K562 (cell line): ENCODE results near the gene MMP21. TPM values are rescaled to one million over a fixed set of nuclear protein-coding genes. Genes with fewer than 3 reads are reported as not detected.

Source experiments
- ATAC-seq: fragments of 200-7000 bp; cut with Tn5 transposase; 3 replicates; pipeline ENCODE4 v1.9.1; 2020; ENCODE audit warnings: moderate library complexity
- BruUV-seq: library from RNA; stranded (reverse); fragments of 400-500 nt; replicated peaks from 2 replicates; lab custom pipeline; 2021; lab: Mats Ljungman, UMichigan
- CTCF ChIA-PET: fragments of 300-600 bp; formaldehyde crosslinking; extraction: SDS; loops from one replicate; lab custom pipeline; 2021; ENCODE audit warnings: low intra/inter-chr PET ratio; lab: Yijun Ruan, JAX
- POLR2A ChIA-PET: fragments of 300-600, 350-650 bp; sonication (Branson Sonifier 250); formaldehyde crosslinking; extraction: SDS; loops from one replicate; lab custom pipeline; 2021; ENCODE audit warnings: antibody characterized with exemption, inconsistent platforms; lab: Yijun Ruan, JAX
- DNase-seq, 4 experiments: peaks; one replicate each; pipeline versions ENCODE4 v3.0.0 to v3.0.0-alpha.2; 2011 to 2018; ENCODE audit warnings: low spot score in 3 of 4, mixed read lengths in 3 of 4; ENCODE audit errors: extremely low read depth in 1 of 4
- FAIRE-seq: peaks from 2 replicates; lab custom pipeline; 2011; peaks lifted over from hg19 to GRCh38; lab: Jason Lieb, UNC
- H2AFZ ChIP-seq: 2 replicates; pipeline ENCODE4 v1.6.0; 2011; ENCODE audit warnings: low read depth, low read length, control low read depth, inconsistent platforms
- H3K27ac ChIP-seq: fragments of 200-600 bp; 3 replicates; pipeline ENCODE4 v1.8.0; 2011; ENCODE audit warnings: low read depth, mild to moderate bottlenecking, control low read depth, inconsistent platforms, low read length, moderate library complexity, mixed read lengths; ENCODE audit errors: extremely low read depth
- H3K27me3 ChIP-seq, 2 experiments: fragments of 300-600 bp in 1 of 2; 2 replicates in 1 of 2; 3 replicates in 1 of 2; pipeline versions ENCODE4 v1.6.0 to v1.8.0; 2011; ENCODE audit warnings: inconsistent platforms in 2 of 2, low read length in 2 of 2, mild to moderate bottlenecking in 1 of 2, mixed read lengths in 1 of 2, moderate library complexity in 1 of 2; ENCODE audit not compliant: control insufficient read depth in 2 of 2, insufficient read depth in 2 of 2
- H3K36me3 ChIP-seq: fragments of 300-600 bp; 3 replicates; pipeline ENCODE4 v1.8.0; 2011; ENCODE audit warnings: mild to moderate bottlenecking, low read length, inconsistent platforms; ENCODE audit not compliant: control insufficient read depth, insufficient read depth
- H3K4me1 ChIP-seq, 2 experiments: fragments of 200-600 bp in 1 of 2; replicated peaks in 1 of 2; 2 replicates in 1 of 2; 3 replicates in 1 of 2; pipeline versions ENCODE4 v1.5.1 to v1.8.0; 2011; ENCODE audit warnings: inconsistent platforms in 2 of 2, low read length in 2 of 2, mild to moderate bottlenecking in 1 of 2, mixed read lengths in 1 of 2, moderate library complexity in 1 of 2; ENCODE audit not compliant: control insufficient read depth in 2 of 2, insufficient read depth in 2 of 2
- H3K4me2 ChIP-seq: 2 replicates; pipeline ENCODE4 v1.6.1; 2011; ENCODE audit warnings: low read length, control low read depth, inconsistent platforms, mixed read lengths; ENCODE audit not compliant: insufficient read depth
- H3K4me3 ChIP-seq: fragments of 200-600 bp; sonication (generic), shearing (Covaris generic); 2 replicates; pipeline ENCODE4 v1.5.1; 2016; ENCODE audit warnings: control low read depth, inconsistent platforms
- H3K79me2 ChIP-seq: fragments of 200-600 bp; 3 replicates; pipeline ENCODE4 v1.8.0; 2011; ENCODE audit warnings: low read length, inconsistent platforms; ENCODE audit not compliant: control insufficient read depth, insufficient read depth
- H3K9ac ChIP-seq, 2 experiments: 2 replicates each; pipeline versions ENCODE4 v1.6.0 to v1.6.1; 2011; ENCODE audit warnings: low read depth in 2 of 2, low read length in 2 of 2, control low read depth in 1 of 2, inconsistent platforms in 1 of 2, mild to moderate bottlenecking in 1 of 2, mixed read lengths in 1 of 2; ENCODE audit not compliant: insufficient read depth in 1 of 2
- H3K9me1 ChIP-seq: one replicate; pipeline ENCODE4 v1.6.0; 2011; ENCODE audit warnings: inconsistent platforms, mild to moderate bottlenecking, low read length, moderate library complexity; ENCODE audit not compliant: control insufficient read depth, insufficient read depth
- H3K9me3 ChIP-seq: replicated peaks from 2 replicates; pipeline ENCODE4 v1.5.1; 2011; ENCODE audit warnings: low read depth, low read length, inconsistent platforms; ENCODE audit not compliant: control insufficient read depth, insufficient read depth
- H4K20me1 ChIP-seq: replicated peaks from 2 replicates; pipeline ENCODE4 v1.6.1; 2011; ENCODE audit warnings: low read length, inconsistent platforms, mixed read lengths; ENCODE audit not compliant: control insufficient read depth, insufficient read depth
- E2F5 ChIP-seq: sonication (generic); formaldehyde crosslinking; IDR thresholded peaks from 2 replicates; pipeline ENCODE4 v1.8.0; 2022; ENCODE audit warnings: mild to moderate bottlenecking, missing genetic modification reagents
- FOXO4 ChIP-seq: fragments of 450-650 bp; formaldehyde crosslinking; IDR thresholded peaks from 2 replicates; pipeline ENCODE4 v1.4.0; 2020; ENCODE audit warnings: mild to moderate bottlenecking, moderate library complexity
- HOMEZ ChIP-seq: fragments of 250-450 bp; sonication (Bioruptor Pico); IDR thresholded peaks from 2 replicates; pipeline ENCODE4 v1.4.0; 2020; ENCODE audit warnings: mild to moderate bottlenecking, moderate library complexity
- POU5F1 ChIP-seq: fragments of 150-350 bp; IDR thresholded peaks from 2 replicates; pipeline ENCODE4 v1.6.1; 2014; ENCODE audit warnings: borderline replicate concordance, low read length, low read depth, mild to moderate bottlenecking; ENCODE audit not compliant: partially characterized antibody
- SETDB1 ChIP-seq: IDR thresholded peaks from one replicate; pipeline ENCODE4 v1.6.1; 2012; ENCODE audit warnings: low read length, control low read depth, inconsistent platforms
- SRSF9 ChIP-seq: fragments of 200-400 bp; formaldehyde crosslinking; IDR thresholded peaks from 2 replicates; pipeline ENCODE4 v1.6.1; 2017; ENCODE audit warnings: low read depth, low read length, borderline replicate concordance
- TFAM ChIP-seq: fragments of 250-450 bp; sonication (Bioruptor Pico); conservative IDR thresholded peaks from 2 replicates; pipeline ENCODE4 v1.5.0; 2021; ENCODE audit warnings: mild to moderate bottlenecking, moderate library complexity
- ZBED1 ChIP-seq: IDR thresholded peaks from 2 replicates; pipeline ENCODE4 v1.6.1; 2014
- ZBTB17 ChIP-seq: fragments of 450-650 bp; formaldehyde crosslinking; IDR thresholded peaks from 2 replicates; pipeline ENCODE4 v1.4.0; 2020; ENCODE audit warnings: mild to moderate bottlenecking
- WGBS: fragments of 100-300 bp; shearing (Covaris generic); methylation state at CpG from one replicate; pipeline ENCODE4 v1.1.6; 2016; ENCODE audit warnings: low coverage, mixed read lengths; ENCODE audit not compliant: insufficient coverage; ENCODE audit errors: missing lambda C conversion rate; 5-methylcytosine and 5-hydroxymethylcytosine counted together
- in situ Hi-C: fragments of 300-500 bp; cut with MboI; formaldehyde crosslinking; loops from 4 replicates; pipeline ENCODE4 v1.15.0; 2018; ENCODE audit warnings: inconsistent platforms, mixed read lengths
- intact Hi-C: fragments of 100-400 bp; cut with micrococcal nuclease; formaldehyde crosslinking; loops from 2 replicates; pipeline ENCODE4 v1.14.2; 2022
- polyA plus RNA-seq, 8 experiments: library from polyadenylated mRNA; depleted of rRNA in 4 of 8; stranded (reverse) in 5 of 8; unstranded in 3 of 8; fragments of >200 nt; fragmentation: Nextera tagmentation in 2 of 8; fragmentation: Illumina TruSeq in 1 of 8; extraction: Ambion mirVana in 2 of 8; extraction: Trizol in 1 of 8; gene quantifications; 2 replicates each; pipeline versions ENCODE4 v1.2.1 to v1.2.3, GENCODE V29; 2011 to 2014; ENCODE audit warnings: inconsistent platforms in 1 of 8, missing spikeins in 1 of 8
- total RNA-seq, 7 experiments: library from RNA; depleted of rRNA in 6 of 7; stranded (reverse); fragments of >200 nt in 6 of 7; fragmentation: Illumina TruSeq in 2 of 7; extraction: Trizol in 2 of 7; gene quantifications; 2 replicates each; pipeline versions ENCODE4 v1.2.1 to v1.2.3, GENCODE V29; 2011 to 2021; ENCODE audit warnings: low replicate concordance in 1 of 7

MMP21 gene
- total and polyA plus RNA-seq, 9 of the 15 experiments (the other 6 are each of a cell fraction or from before 2014, with no cell fraction given): not detected

- Histone ChIP-seq H2AFZ (no peak overlapping the region), H3K9ac (no peak overlapping the region; a peak in 1 of 4 replicates), H3K9me1 (no peaks in the 10 kb centered on the region), H3K27me3 (no peaks in the 10 kb centered on the region), H3K4me3 (no peak overlapping the region), H3K27ac (no peak overlapping the region), H3K79me2 (no peaks in the 10 kb centered on the region), H3K4me1 (no peaks in the 10 kb centered on the region), H3K4me2 (no peak overlapping the region), H4K20me1 (no peaks in the 10 kb centered on the region), H3K36me3 (no peaks in the 10 kb centered on the region), H3K9me3 (no peaks in the 10 kb centered on the region)
- CTCF ChIA-PET: no interaction called here
- POLR2A ChIA-PET: interaction anchor here (0.9 kb wide), 1 partner anchor 22 kb away, joined by 4 read pairs; no protein-coding TSS in a partner anchor
- intact Hi-C loops: no loop called here
- no TSS peak for BruUV-seq
- DNase-seq (no peak), FAIRE-seq (no peak), ATAC-seq (no peak)
- in situ Hi-C loops: no loop called here
- WGBS: 38% methylated on average over 7 of the region's 8 CpGs
- no peak for TF ChIP-seq FOXO4
- TF ChIP-seq POU5F1: no peak
- no peak for TF ChIP-seq ZBED1
- TF ChIP-seq SRSF9: no peak
- TF ChIP-seq TFAM (CRISPR knock-in tag): no peak
- no peak for TF ChIP-seq HOMEZ (CRISPR knock-in tag)
- no peak for TF ChIP-seq SETDB1
- no peak for TF ChIP-seq E2F5 (CRISPR knock-in tag)
- TF ChIP-seq ZBTB17: no peak
These were observed 5.8 kb upstream of the MMP21 start for GRCh38 chr10:125781374-125781773.
